NCI-H345 (cell line): ENCODE data around the gene CCR8.
"Not testable (repeated sequence)": the region's sequence is repeated elsewhere in the genome, so short reads cannot be mapped to it uniquely, and the experiment has no call there.

Experiments
- DNase-seq: peaks from one replicate; lab custom pipeline; 2025; lab: John Stamatoyannopoulos, UW

Gene CCR8

DNA sequence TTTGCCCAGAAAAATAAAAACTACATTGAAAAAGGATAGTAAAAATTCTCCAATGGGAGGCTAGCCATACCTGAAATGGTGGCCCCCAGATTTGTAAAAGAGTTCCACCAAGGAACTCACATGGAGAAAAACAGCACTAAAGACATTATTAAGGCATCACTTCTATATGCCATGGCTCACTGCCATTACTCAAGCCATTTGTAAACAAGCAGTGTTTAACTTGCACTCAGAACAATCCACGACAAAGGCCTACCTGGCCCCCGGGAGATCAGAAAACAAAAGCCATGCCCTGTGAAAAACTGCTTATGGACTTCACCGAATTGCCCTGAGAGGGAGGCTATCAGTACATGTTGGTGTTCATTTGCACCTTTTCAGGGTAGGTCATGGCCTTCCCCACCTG is 19.6 kb downstream of the CCR8 start:
- DNase-seq: peak; percentile 84

DNA sequence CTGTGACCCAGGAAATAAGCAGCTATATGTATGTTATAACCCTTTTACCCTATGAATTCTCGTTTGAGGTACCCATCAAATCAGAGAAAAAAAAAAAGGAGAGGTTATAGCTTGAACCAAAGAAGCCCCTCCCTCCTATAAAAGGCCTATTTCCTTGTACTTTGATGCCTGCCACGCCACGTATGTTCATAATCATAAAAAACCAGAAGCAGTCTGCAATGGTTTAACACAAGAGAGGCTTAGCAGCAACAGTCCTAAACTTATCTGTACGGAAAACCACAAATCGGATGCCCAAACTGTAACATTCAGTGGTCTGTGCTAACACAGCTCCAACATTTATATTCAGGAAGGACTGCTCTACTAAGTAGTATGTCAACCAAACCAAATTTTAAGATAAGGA is 21.2 kb downstream of the CCR8 start:
- no peak for DNase-seq

GRCh38 chr3:39351134-39351533 is 21.6 kb downstream of the CCR8 start:
- not testable (repeated sequence) for DNase-seq

DNA sequence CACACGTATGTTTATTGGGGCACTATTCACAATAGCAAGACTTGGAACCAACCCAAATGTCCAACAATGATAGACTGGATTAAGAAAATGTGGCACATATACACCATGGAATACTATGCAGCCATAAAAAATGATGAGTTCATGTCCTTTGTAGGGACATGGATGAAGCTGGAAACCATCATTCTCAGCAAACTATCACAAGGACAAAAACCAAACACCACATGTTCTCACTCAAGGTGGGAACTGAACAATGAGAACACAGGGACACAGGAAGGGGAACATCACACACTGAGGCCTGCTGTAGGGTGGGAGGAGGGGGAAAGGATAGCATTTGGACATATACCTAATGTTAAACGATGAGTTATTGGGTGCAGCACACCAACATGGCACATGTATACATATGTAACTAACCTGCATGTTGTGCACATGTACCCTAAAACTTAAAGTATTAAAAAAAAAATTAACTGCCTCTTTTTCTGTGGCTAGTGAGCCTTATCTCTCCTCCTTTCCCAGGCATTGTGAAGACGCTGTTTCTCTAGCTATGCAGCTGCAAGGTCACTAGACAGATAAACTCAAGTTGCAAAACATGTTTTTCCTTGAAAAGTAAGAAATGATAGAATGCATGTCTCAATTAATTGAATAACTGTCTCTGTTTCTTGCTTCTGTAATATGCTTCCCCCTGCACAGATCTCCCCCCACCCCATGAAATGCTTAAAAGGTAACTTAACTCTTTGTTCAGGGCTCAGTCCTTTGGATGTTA is 23.8 kb downstream of the CCR8 start:
- DNase-seq: not testable (repeated sequence)

DNA sequence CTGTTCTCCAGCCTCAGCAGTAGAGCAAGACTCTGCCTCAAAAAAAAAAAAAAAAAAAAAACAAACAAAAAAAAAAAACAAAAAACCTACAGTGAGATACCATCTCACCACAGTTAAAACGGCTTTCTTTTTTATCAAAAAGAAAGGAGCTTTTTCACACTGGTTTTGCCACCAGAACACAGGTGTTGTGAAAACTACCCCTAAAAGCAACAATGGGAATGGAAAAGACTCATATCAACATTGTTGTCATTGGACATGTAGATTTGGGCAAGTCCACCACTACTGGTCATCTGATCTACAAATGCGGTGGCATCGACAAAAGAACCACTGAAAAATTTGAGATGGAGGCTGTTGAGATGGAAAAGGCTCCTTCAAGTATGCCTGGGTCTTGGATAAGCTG is 28.8 kb downstream of the CCR8 start:
- no peak for DNase-seq

DNA sequence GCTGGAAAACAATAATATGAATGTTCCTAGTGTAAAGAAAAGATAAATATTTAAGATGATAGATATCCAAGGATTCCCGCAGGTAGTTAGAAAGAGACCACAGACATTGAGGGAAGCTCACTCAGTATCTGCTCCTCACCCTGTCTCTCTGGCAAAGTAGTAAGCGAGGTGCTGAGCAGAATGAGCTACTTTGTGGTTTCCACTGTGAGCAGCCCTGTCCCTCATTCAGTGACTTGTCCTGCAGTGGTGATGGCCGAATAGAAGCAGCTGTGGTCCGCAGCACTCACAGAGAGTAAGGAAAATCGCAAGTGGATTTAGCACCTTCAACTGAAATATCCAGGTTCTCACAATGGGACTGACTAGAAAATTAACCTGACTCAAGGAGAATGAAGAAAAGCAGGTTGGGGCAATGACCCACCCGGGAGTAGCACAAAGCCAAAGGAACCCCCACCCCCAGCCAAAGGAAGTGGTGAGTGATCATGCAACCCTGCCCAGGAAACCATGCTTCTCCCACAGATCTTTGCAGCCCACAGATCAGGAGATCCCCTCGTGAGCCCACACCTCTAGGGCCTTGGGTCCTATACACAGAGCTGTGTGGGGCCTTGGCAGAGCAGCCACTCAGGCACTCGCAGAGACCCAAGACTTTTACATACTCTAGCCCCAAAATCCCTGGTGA is 31.9 kb downstream of the CCR8 start:
- DNase-seq: no peak

- no peak for DNase-seq
Observed at GRCh38 chr3:39362192-39362591, 32.7 kb downstream of the CCR8 start.

GRCh38 chr3:39362812-39363211 is 33.3 kb downstream of the CCR8 start:
- peak; percentile 7 for DNase-seq

GRCh38 chr3:39370450-39370849 is 40.9 kb downstream of the CCR8 start:
- DNase-seq: not testable (repeated sequence)

DNA sequence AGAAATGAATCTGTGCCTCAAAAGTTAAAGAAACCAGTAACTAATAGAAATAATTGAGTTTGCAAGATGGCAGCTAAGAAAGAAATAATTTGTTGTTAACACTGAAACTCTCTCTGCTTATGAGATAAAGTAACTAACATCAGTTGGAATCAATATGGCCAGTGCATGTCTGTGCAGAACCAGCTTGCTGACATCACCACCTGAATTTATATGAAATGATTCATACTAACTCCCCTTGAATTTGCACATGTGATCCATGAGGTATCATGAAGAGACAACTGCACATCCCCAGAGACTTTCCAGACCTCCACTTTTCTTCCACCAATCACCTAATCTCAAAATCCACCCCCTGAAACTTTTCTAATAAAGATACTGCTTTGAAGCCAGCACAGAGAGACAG is 43.3 kb downstream of the CCR8 start:
- no peak for DNase-seq

- no peak for DNase-seq
Observed at GRCh38 chr3:39376959-39377634, 47.6 kb downstream of the CCR8 start.

- no peak for DNase-seq
Observed at GRCh38 chr3:39378088-39378487, 48.6 kb downstream of the CCR8 start.

GRCh38 chr3:39378957-39379777 is 49.7 kb downstream of the CCR8 start:
- DNase-seq: no peak

DNA sequence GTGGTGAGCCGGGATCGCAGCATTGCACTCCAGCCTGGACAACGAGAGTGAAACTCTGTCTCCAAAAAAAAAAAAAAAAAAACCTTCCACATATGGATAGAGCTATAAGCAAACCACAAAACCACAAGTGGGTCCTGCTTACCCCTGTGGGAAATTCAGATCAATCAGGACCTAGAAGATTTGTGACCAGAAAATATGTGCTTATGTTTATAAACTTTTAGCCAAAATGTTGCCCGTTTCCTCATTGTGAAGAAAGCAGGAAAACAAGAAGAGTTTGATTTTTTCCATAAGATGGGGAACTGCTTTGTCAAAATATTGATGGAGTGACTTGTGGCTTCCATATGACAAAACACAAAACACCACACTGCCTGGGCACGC is 50.3 kb downstream of the CCR8 start:
- DNase-seq: no peak

- no peak for DNase-seq
Observed at GRCh38 chr3:39381432-39381831, 51.9 kb downstream of the CCR8 start.
